HG03354 (cell line): ENCODE results near the gene MTR.

Experiments used
- ATAC-seq: cut with Tn5 transposase; IDR thresholded peaks from one replicate; pipeline ENCODE4 v1.9.1; 2021; ENCODE audit warnings: mild to moderate bottlenecking; ENCODE audit not compliant: unreplicated experiment, poor library complexity, severe bottlenecking

MTR gene

DNA sequence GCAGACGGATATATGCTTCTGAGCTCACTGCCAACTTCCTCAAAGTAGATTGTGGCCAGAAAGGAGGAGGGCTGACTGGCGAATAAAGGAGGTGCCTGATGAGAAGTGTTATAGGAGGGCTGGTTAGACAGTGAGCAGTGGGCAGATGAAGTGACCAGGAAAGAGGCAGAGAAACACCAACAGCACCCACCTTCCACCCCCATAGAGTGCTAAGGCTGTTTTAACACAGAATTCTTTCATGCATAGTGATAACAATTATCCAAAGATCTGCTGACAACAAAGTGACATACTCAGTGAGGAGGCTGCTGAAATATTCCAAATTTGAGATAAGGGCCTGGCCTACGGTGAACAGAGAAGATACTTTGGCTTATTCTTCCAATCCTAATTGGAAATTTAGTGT lies 21.2 kb upstream of the MTR start:
- no peak for ATAC-seq

GRCh38 chr1:236774926-236775325 lies 20.2 kb upstream of the MTR start:
- ATAC-seq: no peak

DNA sequence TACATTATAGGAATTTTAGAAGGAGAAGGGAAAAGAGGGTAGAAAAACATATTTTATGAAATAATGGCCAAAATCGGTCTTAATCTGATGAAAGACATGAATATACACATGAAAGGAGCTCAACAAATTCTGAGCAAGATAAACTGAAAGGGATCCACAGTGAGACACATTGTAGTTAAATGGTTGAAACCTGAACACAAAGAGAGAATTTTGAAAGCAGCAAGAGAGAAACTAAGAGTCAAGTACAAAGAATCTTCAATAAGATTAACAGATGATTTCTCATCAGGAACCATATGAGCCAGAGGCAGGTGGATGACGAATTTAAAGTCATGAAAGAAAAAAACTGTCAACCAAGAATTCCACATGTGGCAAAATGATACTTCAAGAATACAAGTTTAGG lies 15.8 kb upstream of the MTR start:
- ATAC-seq: no peak

- ATAC-seq: no peak
Measured at GRCh38 chr1:236785477-236785876, 9.6 kb upstream of the MTR start.

GRCh38 chr1:236786453-236786852 lies 8.6 kb upstream of the MTR start:
- ATAC-seq: no peak

GRCh38 chr1:236794585-236795034 lies 482 bp upstream of the MTR start:
- no peak for ATAC-seq

DNA sequence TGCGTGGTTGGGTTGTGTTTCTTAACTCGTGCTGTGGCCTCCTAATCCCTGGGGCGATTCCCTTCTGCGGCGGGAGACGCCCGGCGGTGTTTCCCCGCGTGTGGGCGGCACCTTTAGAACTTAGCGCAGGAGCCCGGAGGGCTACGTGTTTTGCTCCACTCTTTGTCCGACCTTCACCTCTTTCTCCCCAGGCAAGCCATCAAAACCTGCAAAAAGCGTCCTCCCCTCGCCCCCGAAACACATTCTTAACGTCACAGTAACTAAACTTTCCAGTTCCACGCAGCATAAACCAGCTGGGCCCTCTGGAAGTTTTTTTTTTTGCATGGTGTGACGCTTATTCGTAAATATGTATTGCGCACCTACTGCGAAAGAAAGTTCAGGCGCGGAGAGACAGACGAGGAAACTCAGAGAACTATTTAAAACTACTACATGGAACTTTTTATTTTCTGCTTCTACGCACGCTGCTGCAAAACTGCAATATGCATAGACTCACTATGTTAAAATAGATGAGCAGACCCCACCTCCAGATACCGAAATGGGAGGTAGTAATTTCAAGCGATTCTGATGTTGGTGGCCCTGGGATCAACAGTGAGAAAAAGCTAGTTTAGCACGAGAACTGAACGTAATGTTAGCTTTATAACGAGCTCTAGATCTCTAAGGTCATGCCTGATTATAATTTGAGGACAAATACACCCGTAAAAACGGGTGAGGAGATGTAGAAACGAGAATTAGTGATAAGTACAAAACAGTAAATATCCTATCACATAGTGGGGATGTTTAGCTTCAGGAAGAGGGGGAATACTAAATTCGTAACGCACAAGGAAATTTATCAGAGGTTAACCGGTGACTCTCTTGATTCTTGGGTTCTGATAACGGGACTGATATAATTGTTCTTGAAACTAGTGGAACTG lies 920 bp downstream of the MTR start:
- peak; percentile 32 for ATAC-seq

GRCh38 chr1:236799001-236799400 lies 3.9 kb downstream of the MTR start:
- no peak for ATAC-seq

- no peak for ATAC-seq
Measured at GRCh38 chr1:236800002-236800620, 5.0 kb downstream of the MTR start.

DNA sequence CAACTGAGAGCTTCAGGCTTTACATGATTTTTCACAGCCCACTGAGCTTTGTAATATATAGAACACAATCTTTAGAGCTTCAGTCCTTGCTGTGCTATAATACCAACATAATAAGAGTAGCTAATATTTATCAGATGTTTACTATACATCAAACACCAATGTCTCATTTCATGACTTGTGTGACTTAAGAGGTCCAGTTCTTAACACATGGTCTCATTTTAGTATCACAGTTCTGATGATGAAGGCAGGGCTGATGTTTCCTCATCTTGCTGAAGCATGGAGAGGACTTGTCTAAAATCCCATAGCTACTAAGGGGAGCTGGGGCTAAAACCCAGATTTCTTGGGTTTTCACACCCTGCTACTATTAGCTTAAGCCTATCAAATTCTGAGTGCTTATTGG lies 5.5 kb downstream of the MTR start:
- no peak for ATAC-seq

- no peak for ATAC-seq
Measured at GRCh38 chr1:236802264-236802663, 7.2 kb downstream of the MTR start.

- no peak for ATAC-seq
Measured at GRCh38 chr1:236806634-236807033, 11.5 kb downstream of the MTR start.

GRCh38 chr1:236808005-236808404 lies 12.9 kb downstream of the MTR start:
- ATAC-seq: no peak

- no peak for ATAC-seq
Measured at GRCh38 chr1:236808564-236809130, 13.6 kb downstream of the MTR start.

GRCh38 chr1:236809148-236809547 lies 14.1 kb downstream of the MTR start:
- no peak for ATAC-seq

DNA sequence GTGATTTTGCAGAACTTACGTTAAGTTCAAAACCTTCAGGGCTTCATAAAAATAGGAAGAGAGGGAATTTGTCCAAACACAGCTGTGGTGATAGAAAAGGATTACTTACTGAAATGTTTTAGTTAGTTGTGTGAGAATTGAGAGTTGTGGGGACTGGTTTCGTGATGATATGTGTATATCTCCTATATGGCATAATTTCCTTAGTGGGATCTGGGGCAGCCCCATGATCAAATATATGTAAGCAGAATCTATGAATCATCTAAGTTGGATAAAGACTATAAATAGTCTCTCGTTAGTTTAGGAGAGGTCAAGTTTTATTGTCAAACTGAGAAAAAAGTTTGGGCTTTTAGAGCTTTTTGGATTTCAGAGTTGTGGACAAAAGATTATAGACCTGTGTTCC lies 14.9 kb downstream of the MTR start:
- ATAC-seq: no peak

DNA sequence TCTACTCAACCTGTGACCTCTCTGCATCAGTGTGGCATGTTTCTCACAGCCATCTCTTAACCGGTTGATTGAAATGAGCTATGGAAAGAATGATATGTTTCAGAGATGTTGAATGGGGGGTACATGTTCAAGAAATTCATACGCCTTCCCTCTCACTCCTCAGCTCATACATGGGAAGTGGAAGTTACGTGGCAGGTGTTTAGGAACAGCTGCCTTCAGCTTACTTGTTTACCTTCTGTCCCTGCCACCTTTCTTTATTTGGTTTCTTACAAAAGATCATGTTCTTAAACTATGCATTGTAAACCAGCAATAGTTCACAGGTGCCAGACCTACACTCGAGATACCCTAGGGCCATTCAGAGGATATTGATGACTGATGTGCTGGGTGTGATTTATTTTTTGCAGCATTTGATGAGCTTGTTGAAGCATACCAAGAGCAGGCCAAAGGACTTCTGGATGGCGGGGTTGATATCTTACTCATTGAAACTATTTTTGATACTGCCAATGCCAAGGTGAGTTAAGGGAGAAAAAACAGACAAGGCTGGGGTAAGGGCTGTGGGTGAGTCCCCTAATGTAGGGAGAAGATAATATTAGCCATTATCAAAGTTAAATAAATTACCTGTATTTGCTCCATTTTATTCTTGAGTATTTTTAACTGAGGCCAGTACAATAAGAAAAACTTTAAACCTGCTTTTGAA lies 17.4 kb downstream of the MTR start:
- ATAC-seq: no peak

DNA sequence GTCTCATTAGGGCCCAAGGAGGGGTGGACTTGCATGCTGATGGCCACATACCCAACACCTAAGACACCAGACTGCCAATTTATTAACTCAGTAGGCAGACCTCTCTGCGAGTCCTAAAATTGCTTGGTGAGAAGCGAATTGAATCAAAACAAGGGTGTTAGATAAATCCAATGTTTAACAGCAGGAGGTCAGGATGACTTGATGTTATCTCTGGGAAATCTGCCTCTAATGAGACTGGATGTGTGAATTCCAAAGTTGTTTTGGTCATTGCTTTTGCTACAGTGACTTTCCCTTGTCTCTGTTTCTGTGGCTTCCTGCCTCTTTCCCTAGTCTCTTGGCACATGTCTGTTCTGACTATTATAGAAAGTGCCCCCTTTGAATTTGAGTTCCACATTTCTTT lies 20.8 kb downstream of the MTR start:
- no peak for ATAC-seq

DNA sequence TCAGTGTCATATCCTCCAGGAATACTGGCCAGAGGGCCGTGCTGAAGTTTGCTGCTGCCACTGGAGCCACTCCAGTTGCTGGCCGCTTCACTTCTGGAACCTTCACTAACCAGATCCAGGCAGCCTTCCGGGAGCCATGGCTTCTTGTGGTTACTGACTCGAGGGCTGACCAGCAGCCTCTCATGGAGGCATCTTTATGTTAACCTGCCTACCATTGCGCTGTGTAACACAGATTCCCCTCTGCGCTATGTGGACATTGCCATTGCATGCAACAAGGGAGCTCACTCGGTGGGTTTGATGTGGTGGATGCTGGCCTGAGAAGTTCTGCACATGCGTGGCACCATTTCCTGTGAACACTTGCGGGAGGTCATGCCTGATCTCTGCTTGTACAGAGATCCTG lies 24.8 kb downstream of the MTR start:
- no peak for ATAC-seq

GRCh38 chr1:236821091-236821627 lies 26.1 kb downstream of the MTR start:
- ATAC-seq: no peak
